Measurements from ENCODE around the gene LDLRAD4. TPM values are rescaled to one million over a fixed set of nuclear protein-coding genes. Genes with fewer than 3 reads are reported as not detected.

Gene LDLRAD4
- polyA plus RNA-seq, 1 of the 3 experiments (the other 2 are of a cell fraction) = 0.16 TPM

DNA sequence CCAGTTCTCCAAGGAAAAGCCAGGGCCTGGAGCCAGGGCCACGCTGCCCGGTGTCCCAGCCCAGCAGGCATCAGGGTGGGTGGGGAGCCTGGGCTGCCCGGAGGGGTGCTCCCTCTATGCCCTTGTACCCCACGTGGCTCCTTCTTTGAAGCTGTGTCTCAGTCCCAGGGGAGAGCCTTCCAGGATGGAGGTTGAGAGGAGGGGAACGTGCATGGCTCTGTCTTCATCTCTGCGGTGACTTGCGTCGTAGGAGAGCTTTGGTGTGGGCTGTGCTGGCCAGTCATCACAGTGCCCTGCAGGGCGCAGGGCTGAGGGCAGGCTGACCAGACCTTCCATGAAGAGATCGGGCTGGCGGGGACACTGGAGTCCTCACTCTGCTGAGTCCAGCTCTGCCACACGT, 197.2 kb downstream of the LDLRAD4 start:
- H3K4me3 ChIP-seq (ENCODE audit: low read depth in 2 of 2, low read length in 1 of 2) = no peak overlapping the region
- H3K9ac ChIP-seq = no peak overlapping the region
- H3K9me2 ChIP-seq = no peaks in the 10 kb centered on the region
- H3K9me3 ChIP-seq = no peaks in the 10 kb centered on the region
- POLR2A ChIA-PET = no interaction called here
- DNase-seq = no peak
- peaks cover 0 to 5% of the 10 kb centered on the region in 2 experiments; a peak in 1 of 4 replicates for H3K4me1 ChIP-seq (ENCODE audit: control insufficient read depth in 1 of 2, insufficient read depth in 2 of 2, low read depth in 1 of 2, low read length in 1 of 2)
- H3K36me3 ChIP-seq (replicated peaks in 1 of 2; ENCODE audit: control insufficient read depth in 1 of 2, insufficient read depth in 2 of 2, low read length in 1 of 2) = no peaks in the 10 kb centered on the region
- CTCF ChIA-PET = no interaction called here
- no peak overlapping the region for H3K27ac ChIP-seq (ENCODE audit: low read depth in 2 of 2, low read length in 1 of 2)
- no peaks in the 10 kb centered on the region for H4K20me1 ChIP-seq (ENCODE audit: insufficient read depth)
- 71% methylated on average over 10 of the region's 12 CpGs for WGBS (ENCODE audit: low lambda C conversion rate)
- H3K4me2 ChIP-seq = no peak overlapping the region
- TF ChIP-seq NRF1 (IDR thresholded peaks at IDR 0.05; ENCODE audit: low read depth, low read length) (no peak), EZH2phosphoT487 (IDR thresholded peaks at IDR 0.05; ENCODE audit: borderline replicate concordance, low read depth) (no peak), POLR2AphosphoS5 (IDR thresholded peaks at IDR 0.05; ENCODE audit: low read depth, low read length) (no peak), FOSL2 (IDR thresholded peaks at IDR 0.05; ENCODE audit: borderline replicate concordance, low read depth) (no peak), GATA2 (CRISPR knock-in tag; IDR thresholded peaks at IDR 0.05) (no peak), RCOR1 (IDR thresholded peaks at IDR 0.05; ENCODE audit: low read length) (no peak), MAX (IDR thresholded peaks at IDR 0.05; ENCODE audit: low read depth) (no peak), MEF2A (IDR thresholded peaks at IDR 0.05; ENCODE audit: borderline replicate concordance, low read depth) (no peak), TCF12 (IDR thresholded peaks at IDR 0.05) (no peak), SMC3 (IDR thresholded peaks at IDR 0.05; ENCODE audit: low read depth, low read length) (no peak), FOXM1 (IDR thresholded peaks at IDR 0.05; ENCODE audit: low read depth) (no peak), EP300 (IDR thresholded peaks at IDR 0.05; ENCODE audit: borderline replicate concordance in 1 of 2, low read depth in 1 of 2, low read length in 1 of 2) (no peak), PBX3 (IDR thresholded peaks at IDR 0.05) (no peak), JUND (IDR thresholded peaks at IDR 0.05) (no peak), YY1 (IDR thresholded peaks at IDR 0.05; ENCODE audit: low read depth) (no peak), USF2 (IDR thresholded peaks at IDR 0.05; ENCODE audit: borderline replicate concordance, low read depth, low read length) (no peak), TEAD4 (IDR thresholded peaks at IDR 0.05; ENCODE audit: borderline replicate concordance, insufficient read depth) (no peak)
- TF ChIP-seq, protein P1, sequence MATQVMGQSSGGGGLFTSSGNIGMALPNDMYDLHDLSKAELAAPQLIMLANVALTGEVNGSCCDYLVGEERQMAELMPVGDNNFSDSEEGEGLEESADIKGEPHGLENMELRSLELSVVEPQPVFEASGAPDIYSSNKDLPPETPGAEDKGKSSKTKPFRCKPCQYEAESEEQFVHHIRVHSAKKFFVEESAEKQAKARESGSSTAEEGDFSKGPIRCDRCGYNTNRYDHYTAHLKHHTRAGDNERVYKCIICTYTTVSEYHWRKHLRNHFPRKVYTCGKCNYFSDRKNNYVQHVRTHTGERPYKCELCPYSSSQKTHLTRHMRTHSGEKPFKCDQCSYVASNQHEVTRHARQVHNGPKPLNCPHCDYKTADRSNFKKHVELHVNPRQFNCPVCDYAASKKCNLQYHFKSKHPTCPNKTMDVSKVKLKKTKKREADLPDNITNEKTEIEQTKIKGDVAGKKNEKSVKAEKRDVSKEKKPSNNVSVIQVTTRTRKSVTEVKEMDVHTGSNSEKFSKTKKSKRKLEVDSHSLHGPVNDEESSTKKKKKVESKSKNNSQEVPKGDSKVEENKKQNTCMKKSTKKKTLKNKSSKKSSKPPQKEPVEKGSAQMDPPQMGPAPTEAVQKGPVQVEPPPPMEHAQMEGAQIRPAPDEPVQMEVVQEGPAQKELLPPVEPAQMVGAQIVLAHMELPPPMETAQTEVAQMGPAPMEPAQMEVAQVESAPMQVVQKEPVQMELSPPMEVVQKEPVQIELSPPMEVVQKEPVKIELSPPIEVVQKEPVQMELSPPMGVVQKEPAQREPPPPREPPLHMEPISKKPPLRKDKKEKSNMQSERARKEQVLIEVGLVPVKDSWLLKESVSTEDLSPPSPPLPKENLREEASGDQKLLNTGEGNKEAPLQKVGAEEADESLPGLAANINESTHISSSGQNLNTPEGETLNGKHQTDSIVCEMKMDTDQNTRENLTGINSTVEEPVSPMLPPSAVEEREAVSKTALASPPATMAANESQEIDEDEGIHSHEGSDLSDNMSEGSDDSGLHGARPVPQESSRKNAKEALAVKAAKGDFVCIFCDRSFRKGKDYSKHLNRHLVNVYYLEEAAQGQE (IDR thresholded peaks at IDR 0.05; ENCODE audit: low read depth, low read length) = no peak
- TF ChIP-seq, protein P2, sequence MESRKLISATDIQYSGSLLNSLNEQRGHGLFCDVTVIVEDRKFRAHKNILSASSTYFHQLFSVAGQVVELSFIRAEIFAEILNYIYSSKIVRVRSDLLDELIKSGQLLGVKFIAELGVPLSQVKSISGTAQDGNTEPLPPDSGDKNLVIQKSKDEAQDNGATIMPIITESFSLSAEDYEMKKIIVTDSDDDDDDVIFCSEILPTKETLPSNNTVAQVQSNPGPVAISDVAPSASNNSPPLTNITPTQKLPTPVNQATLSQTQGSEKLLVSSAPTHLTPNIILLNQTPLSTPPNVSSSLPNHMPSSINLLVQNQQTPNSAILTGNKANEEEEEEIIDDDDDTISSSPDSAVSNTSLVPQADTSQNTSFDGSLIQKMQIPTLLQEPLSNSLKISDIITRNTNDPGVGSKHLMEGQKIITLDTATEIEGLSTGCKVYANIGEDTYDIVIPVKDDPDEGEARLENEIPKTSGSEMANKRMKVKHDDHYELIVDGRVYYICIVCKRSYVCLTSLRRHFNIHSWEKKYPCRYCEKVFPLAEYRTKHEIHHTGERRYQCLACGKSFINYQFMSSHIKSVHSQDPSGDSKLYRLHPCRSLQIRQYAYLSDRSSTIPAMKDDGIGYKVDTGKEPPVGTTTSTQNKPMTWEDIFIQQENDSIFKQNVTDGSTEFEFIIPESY (IDR thresholded peaks at IDR 0.05; ENCODE audit: borderline replicate concordance, low read depth) = no peak
- no peaks in the 10 kb centered on the region for H3F3A ChIP-seq (replicated peaks; ENCODE audit: insufficient read depth)
- no peak overlapping the region for H2AFZ ChIP-seq (ENCODE audit: low read depth)
- H3K27me3 ChIP-seq (ENCODE audit: insufficient read depth) = no peaks in the 10 kb centered on the region
- no peaks in the 10 kb centered on the region for H3K79me2 ChIP-seq (ENCODE audit: insufficient read depth)

Measured in SK-N-SH (cell line).